ENCODE measurements around the gene ADAMTS14.

ADAMTS14 gene

DNA sequence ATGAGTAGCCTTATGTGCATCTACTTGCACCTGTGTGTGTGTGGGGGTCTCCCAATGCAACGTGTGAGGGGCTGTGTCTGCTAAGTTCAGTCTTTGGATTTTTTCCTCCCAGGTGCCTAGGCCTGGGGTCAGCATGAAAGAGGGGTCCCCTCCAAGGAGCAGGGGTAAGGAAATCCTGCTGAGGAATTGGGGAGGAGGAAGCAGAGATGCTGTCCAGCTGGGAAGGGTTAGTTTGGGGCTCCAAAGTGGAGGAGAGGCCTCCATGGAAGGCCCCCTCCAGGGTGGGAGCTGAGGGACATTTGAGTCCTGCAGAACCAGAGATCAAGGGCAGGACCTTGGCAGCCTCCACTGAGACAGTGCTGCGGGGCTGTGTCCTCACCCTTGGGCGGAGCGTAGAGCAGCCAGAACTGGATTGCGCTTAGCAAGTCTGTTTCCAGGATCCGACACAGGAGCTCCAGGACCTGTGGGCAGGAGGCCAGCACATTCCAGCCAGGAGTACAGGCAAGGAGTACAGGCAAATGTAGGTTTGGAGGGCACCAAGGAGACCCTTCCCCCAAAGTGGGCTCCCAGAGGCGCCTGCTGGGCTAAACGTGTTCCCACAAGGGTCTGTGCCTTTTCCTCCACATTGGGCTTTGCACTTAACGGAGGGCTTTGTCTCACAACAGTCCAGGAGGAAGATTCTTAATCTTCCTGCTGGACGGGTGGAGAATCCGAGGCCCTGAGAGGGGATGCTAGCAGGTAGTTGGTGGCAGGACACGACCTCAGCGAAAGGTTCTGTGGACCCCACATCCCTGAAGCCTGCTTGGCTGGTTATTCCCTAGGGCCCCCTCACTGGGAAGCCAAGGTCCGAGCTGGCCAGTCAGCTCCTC lies 102.7 kb downstream of the ADAMTS14 start:
- DNase-seq, result no peak

DNA sequence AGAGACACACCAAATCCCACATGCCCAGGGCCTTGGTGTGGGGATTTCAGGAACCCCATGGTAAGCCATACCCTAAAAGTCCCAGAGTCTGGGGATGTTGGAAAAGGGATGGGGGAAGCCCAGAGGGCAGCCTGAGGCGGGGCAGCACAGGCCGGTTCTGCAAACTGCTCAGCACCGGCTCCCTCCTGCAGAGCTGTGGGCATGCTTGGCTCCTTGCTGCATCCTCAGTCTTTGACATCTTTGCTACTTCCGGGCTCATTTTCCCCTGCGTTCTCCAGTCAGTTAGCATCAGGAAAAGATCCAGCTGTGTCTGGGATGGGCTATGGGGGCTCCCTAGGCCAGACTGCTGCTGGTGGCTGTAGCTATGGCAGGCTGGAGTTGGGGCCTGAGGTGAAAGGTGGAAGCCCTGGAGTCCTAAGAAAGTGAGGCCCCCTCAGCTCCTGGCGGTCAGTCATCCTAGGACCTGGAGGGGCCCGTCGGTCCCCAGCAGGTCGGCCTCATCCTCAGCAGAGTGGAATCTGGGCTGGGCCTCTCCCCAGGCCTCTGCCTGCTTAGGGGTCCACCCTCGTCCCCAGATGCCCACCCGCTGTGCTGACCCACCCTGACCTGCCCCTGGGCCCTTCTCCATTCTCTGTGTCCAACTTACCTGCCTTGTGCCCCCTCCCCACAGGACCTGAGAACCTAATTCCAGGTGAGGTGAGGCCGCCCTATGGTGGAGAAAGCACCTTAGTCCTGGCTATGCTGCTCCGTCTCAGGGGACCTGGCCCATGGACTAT lies 103.6 kb downstream of the ADAMTS14 start:
- DNase-seq, result no peak

DNA sequence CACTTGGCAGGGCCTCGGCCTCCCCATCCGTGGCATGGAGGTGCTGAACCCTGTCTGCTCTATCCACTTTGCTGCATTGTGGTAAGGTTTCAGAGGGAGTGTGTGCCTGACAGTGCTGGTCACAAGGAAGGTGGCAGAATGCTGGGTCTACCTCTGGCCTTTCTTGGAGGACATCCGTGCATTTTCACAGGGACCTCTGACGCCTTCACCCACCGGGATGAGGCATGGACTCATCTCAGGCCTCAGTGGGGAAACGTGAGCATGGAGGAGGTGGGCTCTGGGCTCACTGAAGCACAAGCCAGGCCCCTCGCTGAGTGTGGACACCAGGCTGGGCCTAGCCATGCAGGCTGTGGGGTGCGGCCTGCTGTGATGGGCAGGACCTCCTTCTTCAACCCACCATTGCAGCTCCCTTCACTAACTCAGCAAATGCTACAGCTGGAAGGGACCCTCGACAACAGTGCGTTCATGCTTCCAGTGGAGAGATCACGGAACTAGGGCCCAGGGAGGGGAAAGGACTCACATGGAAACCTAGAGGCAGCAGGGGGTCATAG lies 104.2 kb downstream of the ADAMTS14 start:
- no peak for DNase-seq

DNA sequence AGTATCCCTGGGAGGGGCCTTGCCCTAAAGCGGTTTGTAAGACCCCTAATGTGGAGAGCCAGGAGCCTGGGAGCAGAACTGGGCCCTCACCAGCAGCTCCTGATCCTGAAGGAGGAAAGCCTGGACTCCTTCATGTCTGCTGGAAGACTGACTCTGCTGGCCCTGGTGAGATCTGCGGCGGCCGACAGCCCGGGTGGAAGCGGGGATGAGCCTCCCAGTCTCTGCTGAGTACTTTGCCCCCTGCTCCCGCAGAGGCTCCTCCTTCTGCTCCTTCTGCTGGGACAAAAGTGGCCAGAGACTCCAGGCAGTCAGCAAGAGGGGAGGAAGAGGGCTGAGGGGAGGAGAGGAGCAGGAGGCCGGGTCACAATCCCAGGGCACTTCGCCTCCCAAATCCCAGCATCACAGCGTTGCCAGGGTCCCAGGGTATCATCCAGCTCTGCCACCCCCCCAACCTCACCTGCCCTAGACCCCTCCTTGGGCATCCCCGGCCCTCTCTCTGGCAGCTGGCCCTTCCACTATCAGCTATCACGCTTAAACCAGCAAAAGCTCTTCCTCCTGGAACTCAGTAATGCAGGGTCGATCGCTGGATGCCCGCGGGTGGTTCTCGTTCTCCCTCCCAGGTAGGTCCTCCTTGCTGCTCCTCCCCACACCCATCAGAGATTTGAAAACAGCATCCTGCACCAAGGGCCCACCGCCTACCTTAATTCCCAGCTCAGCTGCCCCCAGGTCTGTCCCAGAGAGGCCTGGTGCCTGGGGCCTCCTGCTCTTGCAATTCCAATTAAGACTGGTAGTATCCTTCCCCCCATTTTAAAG lies 105.0 kb downstream of the ADAMTS14 start:
- DNase-seq, result no peak

DNA sequence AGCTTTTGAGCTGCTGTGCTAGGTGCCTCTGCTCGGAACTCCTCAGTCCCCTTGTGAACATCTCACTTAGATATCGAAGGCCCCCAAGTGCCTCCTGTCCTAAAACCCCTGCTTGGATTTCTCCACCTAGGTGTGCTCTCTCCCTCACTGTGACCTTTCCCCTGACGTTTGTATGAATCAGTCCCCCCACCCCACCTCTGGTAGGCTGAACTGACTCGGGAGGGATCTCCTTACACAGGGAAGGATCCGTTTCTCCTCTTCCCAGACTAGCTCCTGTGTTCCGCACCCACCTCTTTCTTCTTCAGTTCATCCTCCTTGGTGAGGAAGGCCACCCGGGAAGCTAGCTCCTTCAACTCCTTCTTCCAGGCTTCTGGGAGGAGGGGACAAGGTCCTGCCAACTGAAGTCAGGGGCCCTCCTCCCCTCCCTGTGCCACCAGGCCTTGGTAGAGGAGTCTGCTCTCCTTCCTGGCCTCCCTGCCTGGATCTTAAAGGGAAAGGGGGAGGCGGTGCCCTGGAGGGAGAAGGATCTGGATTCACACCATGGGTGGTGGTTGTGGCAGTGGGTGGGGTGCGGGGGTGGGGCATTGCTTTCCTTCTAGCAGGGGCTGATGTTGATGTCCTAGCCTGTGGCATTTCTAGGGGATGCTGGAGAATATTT lies 106.1 kb downstream of the ADAMTS14 start:
- no peak for DNase-seq

DNA sequence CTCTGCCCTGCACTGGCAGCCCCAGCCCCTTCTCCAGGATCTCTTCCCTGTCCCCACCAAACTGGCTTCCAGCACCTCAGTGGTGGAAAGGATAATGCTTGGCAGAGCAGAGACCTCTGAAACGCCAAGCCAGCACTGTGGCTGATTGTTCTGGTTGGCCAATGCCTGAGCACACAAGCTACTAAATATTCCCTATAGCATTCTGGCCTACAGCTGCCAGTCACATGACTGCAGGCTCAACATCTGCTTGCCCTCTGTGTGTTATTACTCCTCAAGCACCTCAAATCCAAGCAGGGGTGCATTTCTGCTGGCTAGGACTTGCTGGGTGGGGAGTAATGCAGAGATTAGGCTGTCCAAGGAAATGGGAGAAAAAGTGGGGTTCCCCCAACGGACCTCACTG lies 106.8 kb downstream of the ADAMTS14 start:
- no peak for DNase-seq

DNA sequence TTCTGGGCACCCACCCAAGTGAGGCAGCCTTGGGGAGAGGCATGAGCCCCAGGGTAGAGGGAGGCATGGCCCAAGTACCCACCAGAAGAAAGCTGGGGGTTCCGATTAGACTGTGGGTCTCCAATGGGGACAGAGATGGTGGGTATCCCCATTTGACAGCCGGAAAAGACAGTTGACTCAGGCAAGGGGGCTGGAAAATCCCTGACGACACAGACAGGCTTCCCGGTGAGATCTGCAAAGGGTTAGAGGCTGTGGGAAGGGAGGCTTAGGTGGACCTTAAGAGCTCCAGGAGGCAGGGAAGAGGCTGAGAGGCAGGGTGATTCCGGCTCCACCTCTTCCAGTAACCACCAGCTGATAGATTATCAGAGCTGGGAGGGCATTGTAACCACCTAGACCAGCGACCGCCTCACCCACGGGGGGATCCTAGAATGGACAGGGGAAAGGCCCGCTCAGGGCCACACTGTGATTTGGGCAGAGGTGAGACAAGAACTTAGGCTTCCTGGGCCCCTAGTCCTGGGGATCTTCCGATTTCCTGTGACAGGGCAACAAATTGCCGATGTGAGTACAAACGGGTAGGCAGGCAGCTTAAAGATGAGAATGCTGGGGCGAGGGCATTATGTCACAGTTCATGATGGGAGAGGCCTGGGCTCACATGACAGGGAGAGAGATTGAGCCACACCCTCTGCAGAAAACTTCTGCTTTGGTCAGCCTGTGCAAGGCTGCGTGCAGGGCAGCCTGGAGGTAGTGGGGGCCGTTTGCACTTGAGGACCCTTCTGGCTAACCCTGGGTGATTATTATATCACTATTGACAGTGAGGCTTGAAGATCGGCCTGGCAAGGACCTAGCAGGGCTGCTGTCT lies 107.4 kb downstream of the ADAMTS14 start:
- DNase-seq, result no peak

DNA sequence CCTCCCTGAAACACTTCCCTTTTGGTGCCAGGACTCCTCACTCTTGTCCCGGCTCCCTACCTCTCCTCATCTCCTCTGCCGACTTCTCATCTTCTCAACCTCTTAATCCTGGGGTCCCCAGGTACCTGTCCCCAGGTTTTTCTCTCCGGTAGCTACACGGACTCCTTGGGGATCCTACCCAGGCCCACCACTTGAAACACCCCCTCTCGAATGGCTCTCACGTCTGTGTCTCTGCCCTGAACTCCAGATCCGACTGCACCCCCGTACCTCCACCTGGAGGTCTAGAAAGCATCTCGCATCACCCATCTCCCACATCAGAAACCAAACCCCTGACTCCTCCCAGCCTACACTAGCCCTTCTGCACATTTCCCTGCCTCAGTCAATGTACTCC lies 108.1 kb downstream of the ADAMTS14 start:
- DNase-seq, result no peak

DNA sequence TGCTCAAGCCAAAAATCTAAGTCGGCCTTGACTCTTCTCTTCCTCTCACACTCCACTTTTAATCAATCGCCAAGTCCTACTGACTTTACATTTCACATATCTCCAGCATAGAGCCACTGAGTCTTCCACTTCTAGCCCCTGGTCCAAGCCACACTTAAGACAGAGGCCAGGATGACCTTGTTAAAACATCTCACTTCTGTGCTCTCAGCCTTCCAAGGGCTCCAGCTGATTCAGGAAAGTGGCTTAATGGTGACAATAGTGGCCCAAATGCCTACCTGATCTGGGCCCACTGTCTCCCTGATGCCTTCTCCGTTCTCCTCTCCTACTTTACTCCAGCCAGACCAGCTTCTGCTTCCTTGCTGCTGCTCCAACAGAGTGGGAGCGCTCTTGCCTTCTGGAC lies 108.5 kb downstream of the ADAMTS14 start:
- DNase-seq, result no peak

DNA sequence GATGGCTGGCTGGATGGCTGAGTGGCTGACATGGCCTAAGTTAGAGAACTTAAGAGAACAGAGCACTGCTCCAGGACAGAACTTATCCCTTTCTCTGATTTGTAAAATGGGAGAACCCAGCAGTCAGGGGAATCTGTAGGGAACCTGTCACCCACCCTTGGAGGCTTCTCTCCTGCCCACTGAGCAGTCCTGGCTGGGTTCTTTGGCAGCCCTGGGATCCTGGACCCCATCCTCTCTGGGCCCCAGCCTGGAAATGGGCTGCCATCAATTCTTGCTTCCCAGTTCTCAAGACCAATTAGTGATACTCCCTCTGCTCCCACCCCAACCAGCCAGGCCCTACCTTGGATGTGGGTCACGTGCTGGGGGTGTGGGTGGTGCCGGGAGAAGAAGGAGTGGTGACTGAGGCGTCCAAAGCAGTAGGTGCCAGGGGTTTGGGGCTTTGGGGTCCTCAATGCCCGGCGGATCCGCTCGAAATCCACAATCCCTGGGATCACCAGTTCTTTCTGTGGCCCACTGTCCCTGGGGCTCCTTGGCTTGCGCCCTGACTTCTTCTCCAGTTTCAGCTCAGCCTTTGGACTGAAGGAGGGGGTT lies 109.2 kb downstream of the ADAMTS14 start:
- no peak for DNase-seq

DNA sequence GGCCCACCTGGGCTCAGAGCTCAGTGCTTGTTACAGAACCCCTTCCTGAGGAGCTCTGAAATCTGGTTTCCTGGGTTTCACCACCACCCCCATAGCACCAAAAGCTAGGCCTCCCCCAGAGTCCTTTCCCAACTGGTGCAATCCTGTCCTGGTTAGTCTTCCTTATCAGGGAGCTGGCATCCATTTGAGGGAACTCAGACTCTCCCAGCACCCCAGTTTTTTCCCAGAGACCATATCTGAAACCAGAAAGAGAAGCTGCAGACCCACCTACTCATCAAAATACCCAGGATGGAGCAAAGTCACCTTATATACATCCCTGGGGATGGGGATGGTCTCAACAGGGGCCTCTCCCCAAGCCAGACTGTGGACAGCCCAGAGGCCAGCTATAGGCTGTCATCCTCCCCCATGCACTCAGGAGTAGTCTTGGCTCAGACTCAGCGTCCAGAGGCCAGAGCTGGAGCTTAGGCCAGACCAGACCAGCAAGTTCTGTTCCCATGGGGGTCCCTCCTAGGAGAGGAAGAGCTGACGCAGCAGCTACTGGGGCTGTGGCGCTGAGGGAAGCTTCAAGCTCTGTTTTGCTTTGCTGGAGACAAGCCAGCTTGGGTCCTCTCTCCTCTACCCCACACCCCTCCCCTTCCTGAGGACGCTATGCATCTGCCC lies 109.9 kb downstream of the ADAMTS14 start:
- DNase-seq, result no peak

DNA sequence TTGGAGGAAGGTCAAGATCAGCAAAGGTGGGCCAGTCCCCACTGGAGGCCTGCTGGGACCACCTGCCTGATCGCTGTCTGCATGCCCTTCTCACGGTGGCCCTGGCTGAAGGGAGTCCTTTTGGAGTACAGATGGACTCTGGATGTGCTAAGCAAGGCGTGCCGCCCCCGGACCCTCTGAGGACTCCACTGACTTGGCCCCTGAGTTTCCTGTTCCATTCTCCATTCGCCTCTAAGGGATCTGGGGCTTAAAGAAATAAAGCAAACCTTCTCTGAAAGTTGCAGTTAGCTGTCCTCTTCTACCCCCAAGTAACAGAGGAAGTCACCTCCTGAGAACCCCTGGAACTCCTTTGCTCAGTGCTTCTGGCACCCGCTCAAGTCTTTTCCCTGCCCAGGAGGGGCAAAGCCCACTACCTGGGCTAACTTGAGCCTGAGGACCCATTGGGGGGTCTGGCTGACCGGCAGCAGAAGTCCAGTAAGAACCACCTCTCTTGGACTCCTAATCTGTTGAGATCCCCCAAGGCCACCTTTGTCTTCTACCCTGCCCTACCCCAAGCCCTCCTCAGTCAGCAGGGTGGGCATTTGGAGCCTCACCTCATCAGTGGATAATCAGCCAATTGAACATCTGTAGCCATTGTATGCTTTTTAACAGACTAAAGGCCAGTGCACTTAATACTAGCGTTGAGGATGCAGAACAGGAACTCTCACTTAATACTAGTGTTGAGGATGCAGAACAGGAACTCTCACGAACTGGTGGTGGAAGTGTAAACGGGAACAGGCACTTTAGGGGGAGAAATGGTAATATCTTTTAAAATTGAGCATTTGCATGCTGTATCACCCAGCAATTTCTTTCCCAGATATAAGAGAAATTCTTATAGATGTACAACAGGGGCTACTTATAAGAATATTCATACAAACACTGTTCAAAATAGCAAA lies 110.7 kb downstream of the ADAMTS14 start:
- DNase-seq, result no peak

DNA sequence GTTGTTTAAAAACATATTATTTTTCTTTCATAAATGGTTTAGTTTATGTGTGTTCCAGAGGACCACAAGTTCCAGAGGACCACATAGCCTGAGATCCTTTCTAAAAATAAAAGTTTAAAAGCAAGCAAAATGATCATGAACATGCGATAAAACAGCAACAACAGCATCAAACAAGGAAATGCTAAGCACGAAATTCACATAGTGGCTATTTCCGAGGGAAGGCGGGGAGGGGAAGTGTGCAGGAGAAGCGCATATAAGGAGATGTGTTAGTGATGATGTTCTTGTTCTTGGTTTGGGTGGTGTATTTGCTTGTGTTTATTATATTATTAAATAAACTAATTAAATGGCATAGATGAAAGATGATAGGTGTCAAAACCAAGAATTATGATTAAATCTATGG lies 111.7 kb downstream of the ADAMTS14 start:
- no peak for DNase-seq

DNA sequence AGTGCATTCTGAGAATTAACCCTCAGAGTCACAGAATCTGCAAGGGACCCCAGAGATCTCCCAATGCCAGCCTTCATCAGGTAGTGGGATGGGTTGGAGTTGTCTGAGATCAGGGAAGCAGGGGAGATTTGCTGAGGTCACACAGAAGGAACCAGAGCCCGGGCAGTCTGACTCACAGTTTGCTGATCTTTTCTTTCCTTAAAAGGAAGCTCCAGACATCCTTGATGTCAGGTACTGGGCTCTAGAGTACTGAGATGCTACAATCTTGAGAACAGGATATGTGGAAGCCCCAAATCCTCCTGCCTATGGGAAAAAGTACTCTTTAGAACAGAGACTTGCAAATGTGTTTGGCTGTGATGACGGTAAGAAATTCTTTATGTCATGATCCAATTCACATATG lies 112.2 kb downstream of the ADAMTS14 start:
- DNase-seq, result no peak

DNA sequence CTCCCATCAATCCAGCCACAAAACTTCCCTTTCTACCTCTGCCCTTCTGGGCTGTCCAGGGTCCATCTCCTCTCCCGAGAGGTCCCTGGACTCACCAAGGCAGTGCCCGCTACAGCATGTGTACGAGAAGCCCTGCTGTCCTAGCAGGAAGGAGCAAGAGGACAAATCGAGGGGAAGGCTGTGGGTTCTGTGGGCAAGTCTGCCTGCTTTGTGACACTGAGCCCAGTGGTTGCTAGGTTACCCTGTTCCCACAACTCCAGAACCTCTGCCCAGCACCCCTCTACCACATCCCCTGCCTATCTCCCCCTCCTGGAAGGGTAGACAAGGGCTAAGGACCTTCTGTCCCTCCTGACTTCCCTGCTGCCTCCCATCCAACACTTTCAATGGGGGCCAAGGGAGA lies 112.9 kb downstream of the ADAMTS14 start, which contains the start of gene TBATA:
Gene TBATA, minus strand, starts transcription at position 188 of the 400 bp plus-strand sequence. CDS start 1,998 bp downstream, outside the sequence.
- no peak for DNase-seq

DNA sequence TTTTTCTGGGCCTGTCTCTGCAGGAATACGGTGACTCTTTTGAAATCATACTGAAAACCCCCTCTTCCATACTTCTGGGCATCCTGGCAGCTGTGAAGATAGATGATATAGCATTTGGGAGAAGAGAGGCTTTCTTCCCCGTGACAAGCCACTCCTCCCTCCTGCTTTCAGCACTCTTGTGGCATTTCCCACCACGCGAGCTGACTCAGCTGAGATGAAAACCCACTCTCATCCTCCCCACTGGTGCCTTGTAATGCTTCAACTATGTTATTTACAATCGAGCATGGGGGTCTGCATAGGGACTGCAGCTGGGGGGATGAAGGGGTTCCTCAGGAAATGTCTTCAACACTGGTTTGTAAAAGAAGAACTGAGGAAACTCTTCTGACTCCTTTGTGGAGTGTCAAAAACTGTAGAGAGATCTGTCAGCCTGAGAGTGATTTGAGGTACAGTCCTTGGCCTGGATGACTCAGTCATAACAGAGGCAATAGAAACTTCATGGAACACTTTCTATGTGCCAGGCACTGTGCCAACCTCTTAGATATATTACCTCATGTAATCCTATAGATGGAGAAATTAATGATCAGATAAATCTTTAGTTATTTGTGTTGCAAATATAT lies 114.6 kb downstream of the ADAMTS14 start:
- no peak for DNase-seq

DNA sequence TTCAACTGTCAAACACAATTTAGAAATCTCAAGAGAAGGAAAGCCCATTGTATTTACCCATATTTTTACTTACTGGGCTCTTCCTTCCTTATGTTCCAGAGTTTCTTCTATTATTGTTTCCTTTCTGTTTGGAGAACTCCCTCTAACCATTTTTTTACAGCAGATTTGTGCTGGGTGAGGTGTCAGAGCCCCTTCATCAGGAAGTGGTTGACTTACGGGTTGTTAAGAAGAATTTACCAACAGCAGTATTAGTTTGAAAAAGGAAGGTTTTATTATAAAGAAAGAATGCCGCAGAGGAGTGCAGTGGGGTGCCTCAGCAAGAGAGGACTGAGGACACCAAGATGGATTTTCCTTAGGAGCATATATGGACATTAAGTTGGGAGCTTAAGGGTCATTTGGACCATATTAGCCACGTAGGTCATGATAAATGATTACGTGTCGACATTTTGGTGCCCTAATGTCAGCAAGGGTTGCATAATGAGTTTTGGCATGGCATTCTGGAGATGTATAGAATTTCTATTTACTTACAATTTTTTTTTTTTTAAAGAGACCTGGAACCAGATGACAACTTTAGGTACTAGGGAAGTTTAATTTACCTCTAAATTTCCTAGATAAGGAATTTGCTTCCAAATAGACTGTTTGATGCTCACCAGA lies 119.2 kb downstream of the ADAMTS14 start:
- no peak for DNase-seq

DNA sequence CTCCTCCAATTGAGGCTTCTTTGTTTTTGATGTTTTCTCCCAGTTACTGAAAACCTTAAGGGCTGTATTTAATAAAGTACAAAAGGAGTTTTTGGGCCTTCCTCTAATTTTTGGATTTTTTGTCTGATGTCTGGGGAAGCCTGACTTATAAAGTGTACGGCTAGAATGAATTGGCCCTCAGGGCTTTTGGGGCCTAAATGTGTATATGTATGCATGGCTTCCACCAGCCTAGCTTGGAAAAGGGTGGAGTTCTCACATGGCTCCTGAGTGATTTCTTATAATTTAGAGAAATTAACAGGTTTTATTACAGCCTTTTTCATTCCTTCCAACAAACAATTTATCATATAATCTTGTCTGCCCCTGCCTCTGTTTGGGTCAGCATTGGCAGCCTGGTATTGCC lies 123.3 kb downstream of the ADAMTS14 start:
- no peak for DNase-seq

Measured in central memory CD4-positive, alpha-beta T cell (primary cell).